Measurements from ENCODE around the gene FAAP100.

DNA sequence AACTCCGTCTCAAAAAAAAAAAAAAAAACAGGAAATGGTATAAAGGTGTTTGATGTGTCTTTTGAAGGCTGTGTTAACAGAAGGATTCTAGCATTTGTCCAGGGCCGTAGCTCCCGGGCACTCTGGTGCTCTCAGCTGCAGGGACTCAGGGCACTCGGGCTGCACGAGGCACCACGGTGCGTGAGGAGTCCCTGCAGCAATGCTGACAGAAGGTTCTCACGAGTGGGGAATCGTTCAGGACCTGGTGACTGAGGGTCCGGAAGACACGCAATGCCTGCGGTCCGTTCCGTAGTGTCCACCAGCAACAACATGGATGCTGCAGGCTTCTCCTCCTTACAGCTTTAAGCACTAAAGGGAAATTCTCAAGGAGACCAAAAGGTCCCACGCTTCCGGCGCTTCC, 12.6 kb upstream of the FAAP100 start:
- TF ChIP-seq, protein P1, sequence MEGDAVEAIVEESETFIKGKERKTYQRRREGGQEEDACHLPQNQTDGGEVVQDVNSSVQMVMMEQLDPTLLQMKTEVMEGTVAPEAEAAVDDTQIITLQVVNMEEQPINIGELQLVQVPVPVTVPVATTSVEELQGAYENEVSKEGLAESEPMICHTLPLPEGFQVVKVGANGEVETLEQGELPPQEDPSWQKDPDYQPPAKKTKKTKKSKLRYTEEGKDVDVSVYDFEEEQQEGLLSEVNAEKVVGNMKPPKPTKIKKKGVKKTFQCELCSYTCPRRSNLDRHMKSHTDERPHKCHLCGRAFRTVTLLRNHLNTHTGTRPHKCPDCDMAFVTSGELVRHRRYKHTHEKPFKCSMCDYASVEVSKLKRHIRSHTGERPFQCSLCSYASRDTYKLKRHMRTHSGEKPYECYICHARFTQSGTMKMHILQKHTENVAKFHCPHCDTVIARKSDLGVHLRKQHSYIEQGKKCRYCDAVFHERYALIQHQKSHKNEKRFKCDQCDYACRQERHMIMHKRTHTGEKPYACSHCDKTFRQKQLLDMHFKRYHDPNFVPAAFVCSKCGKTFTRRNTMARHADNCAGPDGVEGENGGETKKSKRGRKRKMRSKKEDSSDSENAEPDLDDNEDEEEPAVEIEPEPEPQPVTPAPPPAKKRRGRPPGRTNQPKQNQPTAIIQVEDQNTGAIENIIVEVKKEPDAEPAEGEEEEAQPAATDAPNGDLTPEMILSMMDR (IDR thresholded peaks at IDR 0.05), result no peak
- no peak for TF ChIP-seq POLR2A (IDR thresholded peaks at IDR 0.05)

Data from body of pancreas (tissue), 4 donors.